GM12878 (cell line): ENCODE data around the gene FJX1. TPM values are rescaled to one million over a fixed set of nuclear protein-coding genes. Genes with fewer than 3 reads are reported as not detected.

Source experiments
- ATAC-seq: fragments of 200-7000 bp; cut with Tn5 transposase; 3 replicates; pipeline ENCODE4 v1.9.1; 2020; ENCODE audit warnings: mild to moderate bottlenecking, moderate library complexity
- BruUV-seq: library from RNA; stranded (reverse); fragments of 400-500 nt; replicated peaks from 2 replicates; lab custom pipeline; 2021; lab: Mats Ljungman, UMichigan
- CTCF ChIA-PET: fragments of 300-600 bp; sonication (Branson Sonifier 250); formaldehyde crosslinking; extraction: SDS; loops from one replicate; lab custom pipeline; 2021; ENCODE audit warnings: inconsistent platforms; lab: Yijun Ruan, JAX
- POLR2A ChIA-PET: fragments of 350-600 bp; formaldehyde crosslinking; extraction: SDS; loops from one replicate; lab custom pipeline; 2021; ENCODE audit warnings: inconsistent platforms; lab: Charles Lee
- RAD21 ChIA-PET: fragments of 300-600 bp; sonication (Branson Sonifier 250); formaldehyde crosslinking; loops from one replicate; lab custom pipeline; 2023; ENCODE audit warnings: antibody characterized with exemption; ENCODE audit not compliant: unreplicated experiment; lab: Charles Lee
- SMC1A ChIA-PET: fragments of 300-600 bp; sonication (Branson Sonifier 250); formaldehyde crosslinking; loops from one replicate; lab custom pipeline; 2023; ENCODE audit not compliant: unreplicated experiment, uncharacterized antibody; lab: Charles Lee
- DNase-seq: peaks from one replicate; pipeline ENCODE4 v3.0.0-alpha.2; 2011; ENCODE audit warnings: low read depth, low spot score
- FAIRE-seq: peaks from 3 replicates; lab custom pipeline; 2011; peaks lifted over from hg19 to GRCh38; lab: Jason Lieb, UNC
- H2AFZ ChIP-seq: 2 replicates; pipeline ENCODE4 v1.6.0; 2011; ENCODE audit warnings: low read depth, low read length, control low read depth; ENCODE audit not compliant: control insufficient read depth
- H3K27ac ChIP-seq: 2 replicates; pipeline ENCODE4 v1.5.1; 2011; ENCODE audit warnings: control low read depth; ENCODE audit not compliant: control insufficient read depth, insufficient read depth
- H3K27me3 ChIP-seq, 2 experiments: replicated peaks in 1 of 2; 2 replicates each; pipeline versions ENCODE4 v1.6.0 to v1.6.1; 2011; ENCODE audit warnings: low read length in 1 of 2; ENCODE audit not compliant: control insufficient read depth in 2 of 2, insufficient read depth in 2 of 2
- H3K36me3 ChIP-seq, 2 experiments: 2 replicates each; pipeline ENCODE4 v1.5.1; 2011; ENCODE audit warnings: low read length in 1 of 2; ENCODE audit not compliant: control insufficient read depth in 2 of 2, insufficient read depth in 2 of 2
- H3K4me1 ChIP-seq: 2 replicates; pipeline ENCODE4 v1.6.1; 2011; ENCODE audit warnings: mild to moderate bottlenecking, low read length, moderate library complexity, mixed read lengths; ENCODE audit not compliant: control insufficient read depth, insufficient read depth
- H3K4me2 ChIP-seq: 2 replicates; pipeline ENCODE4 v1.6.0; 2011; ENCODE audit warnings: control low read depth; ENCODE audit not compliant: control insufficient read depth, insufficient read depth
- H3K4me3 ChIP-seq: fragments of 200-600 bp; sonication (generic); 2 replicates; pipeline ENCODE4 v1.5.1; 2016
- H3K79me2 ChIP-seq: 2 replicates; pipeline ENCODE4 v1.6.0; 2011; ENCODE audit warnings: low read length; ENCODE audit not compliant: control insufficient read depth, insufficient read depth
- H3K9ac ChIP-seq: 2 replicates; pipeline ENCODE4 v1.8.0; 2011; ENCODE audit warnings: low read length, control low read depth, mixed read lengths; ENCODE audit not compliant: control insufficient read depth, insufficient read depth
- H3K9me3 ChIP-seq: replicated peaks from 3 replicates; pipeline ENCODE4 v1.5.1; 2011; ENCODE audit warnings: mild to moderate bottlenecking, low read length; ENCODE audit not compliant: control insufficient read depth, insufficient read depth
- H4K20me1 ChIP-seq: 2 replicates; pipeline ENCODE4 v1.6.0; 2011; ENCODE audit not compliant: control insufficient read depth, insufficient read depth
- ATF7 ChIP-seq: fragments of 450-650 bp; IDR thresholded peaks from 2 replicates; pipeline ENCODE4 v1.6.1; 2016; ENCODE audit warnings: low read depth, mild to moderate bottlenecking
- CHD2 ChIP-seq: IDR thresholded peaks from 2 replicates; pipeline ENCODE4 v1.6.1; 2011; ENCODE audit warnings: low read depth, low read length, improper control_type of control experiment, borderline replicate concordance
- EGR1 ChIP-seq, 2 experiments: IDR thresholded peaks; 1 replicate in 1 of 2; 2 replicates in 1 of 2; pipeline ENCODE4 v1.6.1; 2011 to 2012; ENCODE audit warnings: low read depth in 2 of 2, low read length in 2 of 2, borderline replicate concordance in 1 of 2, mild to moderate bottlenecking in 1 of 2, moderate library complexity in 1 of 2
- ETV6 ChIP-seq, 2 experiments: fragments of 450-650 bp in 1 of 2; IDR thresholded peaks in 1 of 2; conservative IDR thresholded peaks in 1 of 2; 2 replicates each; pipeline ENCODE4 v1.6.1; 2014; ENCODE audit warnings: antibody characterized with exemption in 1 of 2, borderline replicate concordance in 1 of 2, low read depth in 1 of 2, mild to moderate bottlenecking in 1 of 2, moderate library complexity in 1 of 2
- MEF2B ChIP-seq: fragments of 450-650 bp; IDR thresholded peaks from 2 replicates; pipeline ENCODE4 v1.6.1; 2018; ENCODE audit warnings: mild to moderate bottlenecking, moderate library complexity; ENCODE audit not compliant: partially characterized antibody, poor library complexity, severe bottlenecking
- POLR2AphosphoS5 ChIP-seq: IDR thresholded peaks from 2 replicates; pipeline ENCODE4 v1.6.1; 2011; ENCODE audit warnings: mild to moderate bottlenecking, low read length, inconsistent platforms
- RAD21 ChIP-seq: IDR thresholded peaks from 2 replicates; pipeline ENCODE4 v1.6.1; 2011; ENCODE audit warnings: mild to moderate bottlenecking, low read depth, low read length, moderate library complexity; ENCODE audit not compliant: insufficient read depth
- SMAD5 ChIP-seq: IDR thresholded peaks from 2 replicates; pipeline ENCODE4 v1.6.1; 2016; ENCODE audit warnings: antibody characterized with exemption, low read depth
- SMC3 ChIP-seq: IDR thresholded peaks from 2 replicates; pipeline ENCODE4 v1.6.1; 2011; ENCODE audit warnings: low read length, improper control_type of control experiment, borderline replicate concordance
- WGBS: methylation state at CpG from one replicate; pipeline ENCODE4 v1.1.6; 2016; ENCODE audit warnings: low lambda C conversion rate; ENCODE audit not compliant: insufficient replicate concordance, insufficient coverage; ENCODE audit errors: missing lambda C conversion rate; 5-methylcytosine and 5-hydroxymethylcytosine counted together
- in situ Hi-C: fragments of 300-500 bp; cut with MboI; formaldehyde crosslinking; loops from 9 replicates; pipeline ENCODE4 v1.14.3; 2018; ENCODE audit warnings: mixed read lengths
- intact Hi-C: fragments of 100-400 bp; cut with micrococcal nuclease; formaldehyde crosslinking; loops from one replicate; pipeline ENCODE4 v1.14.2; 2022; ENCODE audit not compliant: unreplicated experiment
- polyA plus RNA-seq, 11 experiments: library from polyadenylated mRNA; depleted of rRNA in 4 of 11; unstranded in 6 of 11; stranded (reverse) in 5 of 11; fragments of >200 nt; fragmentation: Nextera tagmentation in 4 of 11; fragmentation: Illumina TruSeq in 1 of 11; extraction: Ambion mirVana in 4 of 11; extraction: Trizol in 1 of 11; gene quantifications; 1 replicate in 1 of 11; 2 replicates in 10 of 11; pipeline versions ENCODE4 v1.2.1 to v1.2.3, GENCODE V29; 2011 to 2016; ENCODE audit warnings: inconsistent platforms in 2 of 11, missing spikeins in 2 of 11, low read depth in 1 of 11
- total RNA-seq, 4 experiments: library from RNA; depleted of rRNA in 3 of 4; stranded (reverse); fragments of >200 nt in 3 of 4; fragmentation: Illumina TruSeq in 1 of 4; extraction: Trizol in 1 of 4; gene quantifications; 2 replicates each; pipeline versions ENCODE4 v1.2.1 to v1.2.3, GENCODE V29; 2013 to 2021
- TF ChIP-seq, protein P1 (sequence below): fragments of 450-650 bp; IDR thresholded peaks from 2 replicates; pipeline ENCODE4 v1.6.1; 2018; ENCODE audit warnings: mild to moderate bottlenecking, low read depth, moderate library complexity; ENCODE audit not compliant: partially characterized antibody
- TF ChIP-seq, protein P2 (sequence below): fragments of 450-650 bp; IDR thresholded peaks from 2 replicates; pipeline ENCODE4 v1.6.1; 2017; ENCODE audit warnings: mild to moderate bottlenecking, low read depth, inconsistent platforms; ENCODE audit not compliant: poor library complexity, severe bottlenecking
- TF ChIP-seq, protein P3 (sequence below): IDR thresholded peaks from 2 replicates; pipeline ENCODE4 v1.6.1; 2012; ENCODE audit warnings: low read length, inconsistent platforms

FJX1 gene
- total and polyA plus RNA-seq, 10 of the 15 experiments (the other 5 are each of a cell fraction or from before 2014, with no cell fraction given) = 1.7 to 26.1 (median 10.0) TPM

DNA sequence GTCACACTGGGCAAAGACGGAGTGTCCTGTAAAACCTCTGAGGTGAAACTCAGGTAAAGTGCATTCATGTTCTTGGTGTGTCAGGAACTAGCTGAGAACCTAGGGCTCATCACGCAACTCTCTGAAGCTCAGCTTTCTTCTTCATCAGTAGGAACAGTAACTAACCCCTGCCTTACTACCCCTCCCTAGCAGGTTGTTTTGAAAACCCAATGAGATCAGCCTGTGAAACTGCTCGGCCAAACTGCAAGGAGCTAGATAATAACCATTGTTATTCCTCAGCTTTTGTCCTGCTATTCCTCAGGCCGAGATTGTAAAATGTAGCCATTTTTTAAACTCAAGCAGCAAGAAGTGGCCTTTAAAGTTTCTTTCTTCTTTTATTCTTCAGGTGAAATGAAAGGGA, 9.8 kb upstream of the FJX1 start (continued):
- TF ChIP-seq, protein P1, sequence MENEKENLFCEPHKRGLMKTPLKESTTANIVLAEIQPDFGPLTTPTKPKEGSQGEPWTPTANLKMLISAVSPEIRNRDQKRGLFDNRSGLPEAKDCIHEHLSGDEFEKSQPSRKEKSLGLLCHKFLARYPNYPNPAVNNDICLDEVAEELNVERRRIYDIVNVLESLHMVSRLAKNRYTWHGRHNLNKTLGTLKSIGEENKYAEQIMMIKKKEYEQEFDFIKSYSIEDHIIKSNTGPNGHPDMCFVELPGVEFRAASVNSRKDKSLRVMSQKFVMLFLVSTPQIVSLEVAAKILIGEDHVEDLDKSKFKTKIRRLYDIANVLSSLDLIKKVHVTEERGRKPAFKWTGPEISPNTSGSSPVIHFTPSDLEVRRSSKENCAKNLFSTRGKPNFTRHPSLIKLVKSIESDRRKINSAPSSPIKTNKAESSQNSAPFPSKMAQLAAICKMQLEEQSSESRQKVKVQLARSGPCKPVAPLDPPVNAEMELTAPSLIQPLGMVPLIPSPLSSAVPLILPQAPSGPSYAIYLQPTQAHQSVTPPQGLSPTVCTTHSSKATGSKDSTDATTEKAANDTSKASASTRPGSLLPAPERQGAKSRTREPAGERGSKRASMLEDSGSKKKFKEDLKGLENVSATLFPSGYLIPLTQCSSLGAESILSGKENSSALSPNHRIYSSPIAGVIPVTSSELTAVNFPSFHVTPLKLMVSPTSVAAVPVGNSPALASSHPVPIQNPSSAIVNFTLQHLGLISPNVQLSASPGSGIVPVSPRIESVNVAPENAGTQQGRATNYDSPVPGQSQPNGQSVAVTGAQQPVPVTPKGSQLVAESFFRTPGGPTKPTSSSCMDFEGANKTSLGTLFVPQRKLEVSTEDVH = no peak
- TF ChIP-seq EGR1 (IDR thresholded peaks at IDR 0.05; ENCODE audit: borderline replicate concordance in 1 of 2, low read depth in 2 of 2, low read length in 2 of 2) = no peak
- no peak for TF ChIP-seq CHD2
- no peak for TF ChIP-seq ETV6 (conservative IDR thresholded peaks at IDR 0.05 in 1 of 2, IDR thresholded peaks at IDR 0.05 in 1 of 2; ENCODE audit: borderline replicate concordance in 1 of 2, low read depth in 1 of 2)
- TF ChIP-seq, protein P2, sequence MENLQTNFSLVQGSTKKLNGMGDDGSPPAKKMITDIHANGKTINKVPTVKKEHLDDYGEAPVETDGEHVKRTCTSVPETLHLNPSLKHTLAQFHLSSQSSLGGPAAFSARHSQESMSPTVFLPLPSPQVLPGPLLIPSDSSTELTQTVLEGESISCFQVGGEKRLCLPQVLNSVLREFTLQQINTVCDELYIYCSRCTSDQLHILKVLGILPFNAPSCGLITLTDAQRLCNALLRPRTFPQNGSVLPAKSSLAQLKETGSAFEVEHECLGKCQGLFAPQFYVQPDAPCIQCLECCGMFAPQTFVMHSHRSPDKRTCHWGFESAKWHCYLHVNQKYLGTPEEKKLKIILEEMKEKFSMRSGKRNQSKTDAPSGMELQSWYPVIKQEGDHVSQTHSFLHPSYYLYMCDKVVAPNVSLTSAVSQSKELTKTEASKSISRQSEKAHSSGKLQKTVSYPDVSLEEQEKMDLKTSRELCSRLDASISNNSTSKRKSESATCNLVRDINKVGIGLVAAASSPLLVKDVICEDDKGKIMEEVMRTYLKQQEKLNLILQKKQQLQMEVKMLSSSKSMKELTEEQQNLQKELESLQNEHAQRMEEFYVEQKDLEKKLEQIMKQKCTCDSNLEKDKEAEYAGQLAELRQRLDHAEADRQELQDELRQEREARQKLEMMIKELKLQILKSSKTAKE = no peak

DNA sequence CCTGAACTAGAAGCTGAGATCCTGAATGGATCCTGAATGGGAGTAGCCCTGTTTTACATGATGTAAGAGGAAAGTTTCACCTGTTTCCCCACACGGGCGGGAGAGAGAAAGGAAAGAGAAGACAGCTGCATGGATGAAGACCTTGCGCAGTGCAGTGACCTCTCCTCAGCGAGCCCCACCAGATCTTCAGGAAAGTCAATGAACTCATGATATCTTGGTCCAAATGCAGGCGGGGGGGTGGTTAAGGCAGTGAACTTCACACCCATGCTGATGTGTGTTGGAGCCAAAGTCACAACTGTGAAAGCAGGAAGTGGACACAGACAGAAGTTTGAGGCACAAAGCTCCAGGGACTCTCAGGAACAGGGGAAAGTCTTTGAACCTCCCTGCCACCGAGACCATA, 8.6 kb upstream of the FJX1 start:
- no peak for DNase-seq
- POLR2A ChIA-PET = no interaction called here
- FAIRE-seq = no peak
- CTCF ChIA-PET = interaction anchor here (0.6 to 2.3 kb wide), 4 partner anchors 11 to 350 kb away, joined by 3 to 10 read pairs (median 4); no protein-coding TSS in a partner anchor
- H3K27ac ChIP-seq = no peak overlapping the region
- no peak overlapping the region for H2AFZ ChIP-seq
- intact Hi-C loops (loop anchor here (10.0 kb wide), 2 partner anchors 305 to 335 kb away; partner anchors contain the start of gene LDLRAD3), in situ Hi-C loops (loop anchor here (5.0 kb wide), 1 partner anchor 528 kb away; no protein-coding TSS in a partner anchor)
- 37% methylated on average over 6 of the region's 6 CpGs for WGBS
- no peak overlapping the region for H3K9ac ChIP-seq
- no peak overlapping the region for H3K4me2 ChIP-seq
- H3K36me3 ChIP-seq = no peaks in the 10 kb centered on the region
- no peaks in the 10 kb centered on the region for H3K79me2 ChIP-seq
- no peaks in the 10 kb centered on the region for H3K9me3 ChIP-seq
- no peaks in the 10 kb centered on the region for H3K4me1 ChIP-seq
- no peaks in the 10 kb centered on the region for H4K20me1 ChIP-seq
- no TSS peak for BruUV-seq
- RAD21 ChIA-PET = no interaction called here
- no peak for ATAC-seq
- H3K27me3 ChIP-seq = no peaks in the 10 kb centered on the region; a peak in 2 of 4 replicates
- no peak overlapping the region for H3K4me3 ChIP-seq
- SMC1A ChIA-PET = interaction anchor here (1.7 to 3.0 kb wide), 2 partner anchors 8 to 212 kb away, joined by 5 to 11 read pairs; no protein-coding TSS in a partner anchor
- TF ChIP-seq POLR2AphosphoS5 (no peak), MEF2B (no peak), SMC3 (no peak), SMAD5 (no peak), ATF7 (no peak), RAD21 (no peak)
- TF ChIP-seq, protein P2 = no peak
- TF ChIP-seq, protein P3, sequence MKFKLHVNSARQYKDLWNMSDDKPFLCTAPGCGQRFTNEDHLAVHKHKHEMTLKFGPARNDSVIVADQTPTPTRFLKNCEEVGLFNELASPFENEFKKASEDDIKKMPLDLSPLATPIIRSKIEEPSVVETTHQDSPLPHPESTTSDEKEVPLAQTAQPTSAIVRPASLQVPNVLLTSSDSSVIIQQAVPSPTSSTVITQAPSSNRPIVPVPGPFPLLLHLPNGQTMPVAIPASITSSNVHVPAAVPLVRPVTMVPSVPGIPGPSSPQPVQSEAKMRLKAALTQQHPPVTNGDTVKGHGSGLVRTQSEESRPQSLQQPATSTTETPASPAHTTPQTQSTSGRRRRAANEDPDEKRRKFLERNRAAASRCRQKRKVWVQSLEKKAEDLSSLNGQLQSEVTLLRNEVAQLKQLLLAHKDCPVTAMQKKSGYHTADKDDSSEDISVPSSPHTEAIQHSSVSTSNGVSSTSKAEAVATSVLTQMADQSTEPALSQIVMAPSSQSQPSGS = no peak
